Breast epithelium (tissue), 3 donors: ENCODE data around the gene MAGED4B.

ENCODE experiments used
- CTCF ChIP-seq, 3 donors: fragments of 450-650 bp; IDR thresholded peaks; one replicate each; pipeline ENCODE4 v1.5.1; 2016 to 2017; ENCODE audit warnings: antibody characterized with exemption in 3 of 3, mild to moderate bottlenecking in 3 of 3, moderate library complexity in 3 of 3
- POLR2A ChIP-seq: fragments of 450-650 bp; IDR thresholded peaks from one replicate; pipeline ENCODE4 v1.6.1; 2016; ENCODE audit warnings: antibody characterized with exemption, mild to moderate bottlenecking, moderate library complexity
- POLR2AphosphoS5 ChIP-seq, 3 donors: sonication (generic); formaldehyde crosslinking; IDR thresholded peaks; one replicate each; pipeline ENCODE4 v1.6.1; 2017; ENCODE audit warnings: antibody characterized with exemption in 3 of 3

- no peak for TF ChIP-seq CTCF (IDR thresholded peaks at IDR 0.05)
- TF ChIP-seq POLR2A: no peak
- no peak for TF ChIP-seq POLR2AphosphoS5 (IDR thresholded peaks at IDR 0.05)
Measured at GRCh38 chrX:52031371-52031770, 37.6 kb downstream of the MAGED4B start.
